ENCODE measurements around the gene CTIF. TPM values are rescaled to one million over a fixed set of nuclear protein-coding genes. Genes with fewer than 3 reads are reported as not detected.

Gene CTIF
- total and polyA plus RNA-seq, 4 donors: 12.2 to 45.7 (median 32.6) TPM

- Histone ChIP-seq H3K9me3 (ENCODE audit: control insufficient read depth in 4 of 4, insufficient read depth in 3 of 4, low read length in 3 of 4) (peaks cover 0 to 4% (median 0%) of the 10 kb centered on the region in 4 donors), H3K4me1 (ENCODE audit: control insufficient read depth in 5 of 5, insufficient read depth in 5 of 5, low read length in 5 of 5) (peaks cover 0 to 60% (median 18%) of the 10 kb centered on the region in 5 donors), H3K4me3 (no peak overlapping the region), H3K36me3 (ENCODE audit: control insufficient read depth in 4 of 4, insufficient read depth in 4 of 4, low read length in 4 of 4) (peaks cover 0 to 5% (median 0%) of the 10 kb centered on the region in 4 donors), H3K27ac (ENCODE audit: low read depth in 1 of 2, low read length in 1 of 2) (no peak overlapping the region), H3K27me3 (ENCODE audit: control insufficient read depth in 3 of 3, insufficient read depth in 3 of 3, low read length in 2 of 3) (no peaks in the 10 kb centered on the region), H3K9ac (ENCODE audit: insufficient read depth in 1 of 2, low read length in 2 of 2) (no peak overlapping the region)
- TF ChIP-seq, protein P1, sequence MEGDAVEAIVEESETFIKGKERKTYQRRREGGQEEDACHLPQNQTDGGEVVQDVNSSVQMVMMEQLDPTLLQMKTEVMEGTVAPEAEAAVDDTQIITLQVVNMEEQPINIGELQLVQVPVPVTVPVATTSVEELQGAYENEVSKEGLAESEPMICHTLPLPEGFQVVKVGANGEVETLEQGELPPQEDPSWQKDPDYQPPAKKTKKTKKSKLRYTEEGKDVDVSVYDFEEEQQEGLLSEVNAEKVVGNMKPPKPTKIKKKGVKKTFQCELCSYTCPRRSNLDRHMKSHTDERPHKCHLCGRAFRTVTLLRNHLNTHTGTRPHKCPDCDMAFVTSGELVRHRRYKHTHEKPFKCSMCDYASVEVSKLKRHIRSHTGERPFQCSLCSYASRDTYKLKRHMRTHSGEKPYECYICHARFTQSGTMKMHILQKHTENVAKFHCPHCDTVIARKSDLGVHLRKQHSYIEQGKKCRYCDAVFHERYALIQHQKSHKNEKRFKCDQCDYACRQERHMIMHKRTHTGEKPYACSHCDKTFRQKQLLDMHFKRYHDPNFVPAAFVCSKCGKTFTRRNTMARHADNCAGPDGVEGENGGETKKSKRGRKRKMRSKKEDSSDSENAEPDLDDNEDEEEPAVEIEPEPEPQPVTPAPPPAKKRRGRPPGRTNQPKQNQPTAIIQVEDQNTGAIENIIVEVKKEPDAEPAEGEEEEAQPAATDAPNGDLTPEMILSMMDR (IDR thresholded peaks at IDR 0.05; ENCODE audit: control extremely low read depth, extremely low read depth): no peak
- ATAC-seq (ENCODE audit: insufficient read depth, low FRiP score): no peak
- DNase-seq: no peak
- 77 to 91% methylated on average over 8 of the region's 8 CpGs for WGBS, 2 donors
Measured at GRCh38 chr18:48863432-48864065, 324.7 kb downstream of the CTIF start.

DNA sequence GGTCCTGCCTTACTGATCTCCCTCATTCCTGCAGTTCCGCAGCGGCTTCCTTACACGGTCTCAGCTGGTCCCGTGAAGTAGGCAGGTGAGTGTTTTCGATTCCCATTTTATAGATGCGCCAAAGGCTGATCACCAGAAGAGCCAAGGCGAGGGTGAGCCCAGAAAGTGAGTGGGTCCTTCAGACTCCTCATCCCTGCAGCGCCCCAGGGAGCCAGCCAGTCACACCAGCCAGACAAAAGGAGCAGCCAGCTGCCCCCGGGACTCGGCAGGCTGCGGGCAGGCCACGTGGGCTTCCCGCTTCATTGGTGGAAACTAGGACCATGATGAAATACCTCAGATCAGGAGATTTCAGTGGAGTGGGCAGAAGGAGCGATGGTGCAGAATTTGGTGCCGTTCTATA, 326.0 kb downstream of the CTIF start:
- TF ChIP-seq, protein P1 (IDR thresholded peaks at IDR 0.05; ENCODE audit: control extremely low read depth, extremely low read depth): no peak
- WGBS, 2 donors: 93 to 96% methylated on average over 15 of the region's 15 CpGs
- peaks cover 0 to 3% (median 0%) of the 10 kb centered on the region in 4 donors for H3K36me3 ChIP-seq (ENCODE audit: control insufficient read depth in 4 of 4, insufficient read depth in 4 of 4, low read length in 4 of 4)
- peaks cover 0 to 51% (median 14%) of the 10 kb centered on the region in 5 donors for H3K4me1 ChIP-seq (ENCODE audit: control insufficient read depth in 5 of 5, insufficient read depth in 5 of 5, low read length in 5 of 5)
- ATAC-seq (ENCODE audit: insufficient read depth, low FRiP score): no peak
- H3K9ac ChIP-seq (ENCODE audit: insufficient read depth in 1 of 2, low read length in 2 of 2): no peak overlapping the region
- peaks cover 0 to 4% (median 0%) of the 10 kb centered on the region in 4 donors for H3K9me3 ChIP-seq (ENCODE audit: control insufficient read depth in 4 of 4, insufficient read depth in 3 of 4, low read length in 3 of 4)
- H3K4me3 ChIP-seq: no peak overlapping the region
- no peak overlapping the region for H3K27ac ChIP-seq (ENCODE audit: low read depth in 1 of 2, low read length in 1 of 2)
- H3K27me3 ChIP-seq (ENCODE audit: control insufficient read depth in 3 of 3, insufficient read depth in 3 of 3, low read length in 2 of 3): no peaks in the 10 kb centered on the region
- DNase-seq: no peak

- H3K36me3 ChIP-seq (ENCODE audit: control insufficient read depth in 4 of 4, insufficient read depth in 4 of 4, low read length in 4 of 4): peaks cover 0 to 3% (median 0%) of the 10 kb centered on the region in 4 donors
- ATAC-seq (ENCODE audit: insufficient read depth, low FRiP score): no peak
- H3K9ac ChIP-seq (ENCODE audit: insufficient read depth in 1 of 2, low read length in 2 of 2): no peak overlapping the region
- DNase-seq: peak; percentile 88 to 91 (median 90)
- TF ChIP-seq, protein P1 (IDR thresholded peaks at IDR 0.05; ENCODE audit: control extremely low read depth, extremely low read depth): no peak
- no peak overlapping the region for H3K4me3 ChIP-seq
- 33% methylated on average over 7 of the region's 7 CpGs for WGBS, 2 donors
- H3K27me3 ChIP-seq (ENCODE audit: control insufficient read depth in 3 of 3, insufficient read depth in 3 of 3, low read length in 2 of 3): no peaks in the 10 kb centered on the region
- H3K9me3 ChIP-seq (ENCODE audit: control insufficient read depth in 4 of 4, insufficient read depth in 3 of 4, low read length in 3 of 4): peaks cover 0 to 4% (median 0%) of the 10 kb centered on the region in 4 donors
- H3K4me1 ChIP-seq (ENCODE audit: control insufficient read depth in 5 of 5, insufficient read depth in 5 of 5, low read length in 5 of 5): peaks cover 0 to 38% (median 8%) of the 10 kb centered on the region in 5 donors
- H3K27ac ChIP-seq (ENCODE audit: low read depth in 1 of 2, low read length in 1 of 2): no peak overlapping the region
Measured at GRCh38 chr18:48866028-48866733, 327.4 kb downstream of the CTIF start.
